Gastrocnemius medialis (tissue), 4 donors: ENCODE results near the gene EPB41L1.

ENCODE experiments used
- POLR2A ChIP-seq, 2 donors: fragments of 450-650 bp; IDR thresholded peaks; one replicate each; pipeline ENCODE4 v1.6.1; 2017; ENCODE audit warnings: antibody characterized with exemption in 2 of 2, mild to moderate bottlenecking in 2 of 2, moderate library complexity in 2 of 2
- TF ChIP-seq, protein P1 (sequence below), 5 experiments: fragments of 450-650 bp in 3 of 5; fragments of 200-600 bp in 2 of 5; sonication (generic) in 2 of 5; IDR thresholded peaks in 4 of 5; conservative IDR thresholded peaks in 1 of 5; 1 replicate in 4 of 5; 2 replicates in 1 of 5; pipeline ENCODE4 v1.5.1; 2016 to 2019; ENCODE audit warnings: antibody characterized with exemption in 5 of 5, mild to moderate bottlenecking in 3 of 5, moderate library complexity in 3 of 5

DNA sequence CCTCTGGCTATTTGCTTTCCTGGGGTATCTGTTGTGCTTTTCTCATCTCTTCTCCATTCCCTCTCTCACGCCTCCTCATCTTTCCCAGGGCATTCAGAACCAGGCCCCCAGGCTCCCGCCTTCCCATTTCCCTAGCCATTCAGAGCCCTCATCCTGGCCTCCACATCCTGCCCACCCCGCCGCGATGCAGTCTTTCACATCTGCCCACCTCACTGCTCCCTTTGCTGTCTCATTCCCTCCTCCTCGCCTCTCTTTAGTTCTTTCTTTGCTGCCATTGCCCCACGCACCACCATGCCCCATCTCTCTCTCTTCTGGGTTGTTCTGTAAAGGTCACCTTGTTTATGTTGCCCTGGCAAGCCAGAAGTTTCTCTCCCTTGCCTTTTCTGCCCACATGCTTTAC, 71.1 kb downstream of the EPB41L1 start:
- TF ChIP-seq, protein P1, sequence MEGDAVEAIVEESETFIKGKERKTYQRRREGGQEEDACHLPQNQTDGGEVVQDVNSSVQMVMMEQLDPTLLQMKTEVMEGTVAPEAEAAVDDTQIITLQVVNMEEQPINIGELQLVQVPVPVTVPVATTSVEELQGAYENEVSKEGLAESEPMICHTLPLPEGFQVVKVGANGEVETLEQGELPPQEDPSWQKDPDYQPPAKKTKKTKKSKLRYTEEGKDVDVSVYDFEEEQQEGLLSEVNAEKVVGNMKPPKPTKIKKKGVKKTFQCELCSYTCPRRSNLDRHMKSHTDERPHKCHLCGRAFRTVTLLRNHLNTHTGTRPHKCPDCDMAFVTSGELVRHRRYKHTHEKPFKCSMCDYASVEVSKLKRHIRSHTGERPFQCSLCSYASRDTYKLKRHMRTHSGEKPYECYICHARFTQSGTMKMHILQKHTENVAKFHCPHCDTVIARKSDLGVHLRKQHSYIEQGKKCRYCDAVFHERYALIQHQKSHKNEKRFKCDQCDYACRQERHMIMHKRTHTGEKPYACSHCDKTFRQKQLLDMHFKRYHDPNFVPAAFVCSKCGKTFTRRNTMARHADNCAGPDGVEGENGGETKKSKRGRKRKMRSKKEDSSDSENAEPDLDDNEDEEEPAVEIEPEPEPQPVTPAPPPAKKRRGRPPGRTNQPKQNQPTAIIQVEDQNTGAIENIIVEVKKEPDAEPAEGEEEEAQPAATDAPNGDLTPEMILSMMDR (IDR thresholded peaks at IDR 0.05 in 4 of 5, conservative IDR thresholded peaks at IDR 0.05 in 1 of 5) = no peak
- no peak for TF ChIP-seq POLR2A (IDR thresholded peaks at IDR 0.05)
